GM13976 (cell line): Measurements from ENCODE around the gene C6orf120.

Source experiments
- DNase-seq: peaks from one replicate; pipeline ENCODE4 v3.0.0; 2012; ENCODE audit warnings: low spot score
- CTCF ChIP-seq: IDR thresholded peaks from 2 replicates; pipeline ENCODE4 v1.5.1; 2012; ENCODE audit warnings: borderline replicate concordance, mild to moderate bottlenecking; ENCODE audit not compliant: insufficient read depth; ENCODE audit errors: extremely low read depth, missing control alignments, control extremely low read depth
- in situ Hi-C: fragments of 300-500 bp; cut with MboI; formaldehyde crosslinking; loops from one replicate; pipeline ENCODE4 v1.12.0; 2022; ENCODE audit warnings: low sequenced_read_pairs, mixed read lengths, inconsistent platforms; ENCODE audit not compliant: unreplicated experiment

Gene C6orf120

GRCh38 chr6:169666441-169666840 is 35.5 kb upstream of the C6orf120 start:
- TF ChIP-seq CTCF = no peak
- in situ Hi-C loops = no loop called here
- no peak for DNase-seq

- TF ChIP-seq CTCF = no peak
- no peak for DNase-seq
- in situ Hi-C loops = no loop called here
Measured at GRCh38 chr6:169667716-169668115, 34.2 kb upstream of the C6orf120 start.

GRCh38 chr6:169668203-169668847 is 33.6 kb upstream of the C6orf120 start:
- no peak for TF ChIP-seq CTCF
- DNase-seq = no peak
- in situ Hi-C loops = no loop called here

GRCh38 chr6:169669147-169669546 is 32.8 kb upstream of the C6orf120 start:
- in situ Hi-C loops = no loop called here
- DNase-seq = no peak
- TF ChIP-seq CTCF = no peak

- no peak for TF ChIP-seq CTCF
- in situ Hi-C loops = no loop called here
- no peak for DNase-seq
Measured at GRCh38 chr6:169669889-169670288, 32.0 kb upstream of the C6orf120 start.

GRCh38 chr6:169671563-169671962 is 30.4 kb upstream of the C6orf120 start:
- no peak for TF ChIP-seq CTCF
- DNase-seq = no peak
- in situ Hi-C loops = no loop called here
